Measurements from ENCODE around the gene CA14.
"Not testable (repeated sequence)": the region's sequence is repeated elsewhere in the genome, so short reads cannot be mapped to it uniquely, and the experiment has no call there.

CA14 gene

GRCh38 chr1:150257624-150258585 is at the start of gene CA14:
Gene CA14, plus strand, starts transcription at chr1:150257774. Its CDS starts 355 bp downstream, at chr1:150258129.
- no peak for TF ChIP-seq CTCF (IDR thresholded peaks at IDR 0.05; ENCODE audit: control insufficient read depth, extremely low read depth, insufficient read depth)
- H3K4me3 ChIP-seq (ENCODE audit: low read depth, low read length), result no peak within 1 kb of the TSS
- no peak for DNase-seq (ENCODE audit: low read depth)

GRCh38 chr1:150208460-150208859 is 49.1 kb upstream of the CA14 start:
- not testable (repeated sequence) for H3K4me3 ChIP-seq (ENCODE audit: low read depth, low read length); DNase-seq (ENCODE audit: low read depth)

DNA sequence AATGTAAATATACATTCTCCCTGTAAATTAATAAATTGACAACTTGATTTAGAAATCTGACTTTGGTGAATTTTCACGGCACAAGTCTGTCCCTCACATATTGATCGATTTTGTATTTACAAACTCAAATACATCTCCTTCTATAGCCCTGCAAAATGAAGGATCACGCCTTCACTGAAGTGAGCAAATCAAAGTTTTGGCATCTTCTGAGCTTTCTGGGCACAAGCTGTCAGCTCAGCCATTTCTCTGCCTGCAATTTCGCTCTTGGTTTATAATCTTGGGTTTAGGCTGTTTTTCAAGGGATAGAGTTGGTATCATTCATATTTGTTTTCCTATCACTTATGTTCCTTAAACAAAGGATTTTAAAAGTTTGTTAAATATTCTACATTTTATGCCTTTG is 47.5 kb upstream of the CA14 start:
- DNase-seq (ENCODE audit: low read depth), result no peak
- TF ChIP-seq CTCF (IDR thresholded peaks at IDR 0.05; ENCODE audit: control insufficient read depth, extremely low read depth, insufficient read depth), result no peak

GRCh38 chr1:150210706-150211105 is 46.9 kb upstream of the CA14 start:
- no peak for DNase-seq (ENCODE audit: low read depth)
- H3K4me3 ChIP-seq (ENCODE audit: low read depth, low read length), result no peak overlapping the region
- TF ChIP-seq CTCF (IDR thresholded peaks at IDR 0.05; ENCODE audit: control insufficient read depth, extremely low read depth, insufficient read depth), result no peak

More for the DNA sequence above, 47.5 kb upstream of the CA14 start:
- H3K4me3 ChIP-seq (ENCODE audit: low read depth, low read length), result no peak overlapping the region

- TF ChIP-seq CTCF (IDR thresholded peaks at IDR 0.05; ENCODE audit: control insufficient read depth, extremely low read depth, insufficient read depth), result no peak
- H3K4me3 ChIP-seq (ENCODE audit: low read depth, low read length), result no peak overlapping the region
- no peak for DNase-seq (ENCODE audit: low read depth)
These were observed 45.5 kb upstream of the CA14 start for GRCh38 chr1:150212070-150212469.

- no peak overlapping the region for H3K4me3 ChIP-seq (ENCODE audit: low read depth, low read length)
- TF ChIP-seq CTCF (IDR thresholded peaks at IDR 0.05; ENCODE audit: control insufficient read depth, extremely low read depth, insufficient read depth), result no peak
- no peak for DNase-seq (ENCODE audit: low read depth)
These were observed 44.1 kb upstream of the CA14 start for GRCh38 chr1:150213170-150214098.

GRCh38 chr1:150214099-150214756 is 43.3 kb upstream of the CA14 start:
- not testable (repeated sequence) for DNase-seq (ENCODE audit: low read depth); H3K4me3 ChIP-seq (ENCODE audit: low read depth, low read length)

DNA sequence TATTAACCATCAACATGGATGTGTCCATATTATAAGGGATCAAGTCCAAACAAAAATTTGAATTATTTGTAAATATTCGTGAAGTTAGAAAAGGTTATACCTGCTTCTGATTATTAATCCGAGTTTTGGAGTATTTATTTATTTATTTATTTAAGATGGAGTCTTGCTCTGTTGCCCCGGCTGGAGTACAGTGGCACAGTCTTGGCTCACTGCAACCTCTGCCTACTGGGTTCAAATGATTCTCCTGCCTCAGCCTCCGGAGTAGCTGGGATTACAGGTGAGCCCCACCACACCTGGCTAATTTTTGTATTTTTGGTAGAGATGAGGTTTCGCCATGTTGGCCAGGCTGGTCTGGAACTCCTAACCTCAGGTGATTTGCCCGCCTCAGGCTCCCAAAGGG is 41.7 kb upstream of the CA14 start:
- DNase-seq (ENCODE audit: low read depth); H3K4me3 ChIP-seq (ENCODE audit: low read depth, low read length): not testable (repeated sequence)
